ENCODE results near the gene GMIP. TPM values are rescaled to one million over a fixed set of nuclear protein-coding genes. Genes with fewer than 3 reads are reported as not detected.

Gene GMIP
- total and polyA plus RNA-seq, 2 experiments from 2014 or later, result 5.1 to 22.1 TPM

- TF ChIP-seq ZNF462 (CRISPR knock-in tag; IDR thresholded peaks at IDR 0.05) (no peak), POLR2AphosphoS5 (IDR thresholded peaks at IDR 0.05; ENCODE audit: low read depth) (no peak)
These were observed 18.3 kb upstream of the GMIP start (continued) for GRCh38 chr19:19661675-19662251.

DNA sequence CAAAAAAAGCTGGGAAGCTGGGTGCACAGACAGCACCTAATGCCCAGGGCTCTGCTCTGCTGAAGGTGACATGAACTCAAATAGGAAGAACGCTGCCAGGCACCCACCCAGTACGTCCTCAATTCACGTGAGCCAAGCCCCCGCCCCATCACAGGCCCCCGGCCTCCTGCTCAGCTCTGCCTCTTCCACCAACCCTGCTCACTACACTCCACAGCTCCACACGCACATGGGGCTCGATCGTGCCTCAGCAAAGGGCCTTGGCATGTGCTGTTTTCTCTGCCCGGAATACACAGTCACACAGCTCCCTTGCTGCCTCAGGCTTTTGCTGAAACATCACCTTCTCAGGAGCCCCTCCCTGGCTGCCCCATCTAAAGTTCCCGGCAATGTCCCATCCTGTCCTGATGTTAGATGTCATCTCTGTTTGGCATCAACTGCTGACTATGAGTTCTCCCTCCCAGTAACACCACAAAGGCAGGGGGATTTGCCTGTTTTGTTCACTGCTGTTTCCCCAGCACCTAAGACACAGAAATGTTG is 17.8 kb upstream of the GMIP start:
- Mint-ChIP-seq H3K4me3 (peak overlapping the region; percentile 92), H3K4me1 (peaks cover 18% of the 10 kb centered on the region), H3K27me3 (ENCODE audit: insufficient read depth, low read depth, poor library complexity) (peaks cover 9% of the 10 kb centered on the region), H3K36me3 (ENCODE audit: low read depth) (peaks cover 49% of the 10 kb centered on the region), H3K27ac (no peak overlapping the region; the same call in 1 of the 2 replicates), H3K9me3 (no peaks in the 10 kb centered on the region)
- Histone ChIP-seq H3K4me3 (no peak overlapping the region), H4K20me1 (replicated peaks; ENCODE audit: insufficient read depth) (peaks cover 12% of the 10 kb centered on the region), H3K4me1 (ENCODE audit: insufficient read depth) (peaks cover 9% of the 10 kb centered on the region), H3K36me3 (ENCODE audit: insufficient read depth) (peaks cover 22% of the 10 kb centered on the region; the same call in 1 of the 2 replicates), H3K9me2 (ENCODE audit: insufficient read depth) (no peaks in the 10 kb centered on the region), H2AFZ (no peak overlapping the region), H3F3A (replicated peaks; ENCODE audit: low read depth) (peaks cover 12% of the 10 kb centered on the region; the same call in 1 of the 2 replicates), H3K79me2 (replicated peaks; ENCODE audit: insufficient read depth) (peaks cover 44% of the 10 kb centered on the region), H3K27ac (ENCODE audit: low read depth) (no peak overlapping the region), H3K4me2 (peak overlapping the region; percentile 94), H3K27me3 (ENCODE audit: insufficient read depth) (no peaks in the 10 kb centered on the region)
- DNase-seq (ENCODE audit: low spot score) (no peak), ATAC-seq (no peak)
- TF ChIP-seq, protein P1, sequence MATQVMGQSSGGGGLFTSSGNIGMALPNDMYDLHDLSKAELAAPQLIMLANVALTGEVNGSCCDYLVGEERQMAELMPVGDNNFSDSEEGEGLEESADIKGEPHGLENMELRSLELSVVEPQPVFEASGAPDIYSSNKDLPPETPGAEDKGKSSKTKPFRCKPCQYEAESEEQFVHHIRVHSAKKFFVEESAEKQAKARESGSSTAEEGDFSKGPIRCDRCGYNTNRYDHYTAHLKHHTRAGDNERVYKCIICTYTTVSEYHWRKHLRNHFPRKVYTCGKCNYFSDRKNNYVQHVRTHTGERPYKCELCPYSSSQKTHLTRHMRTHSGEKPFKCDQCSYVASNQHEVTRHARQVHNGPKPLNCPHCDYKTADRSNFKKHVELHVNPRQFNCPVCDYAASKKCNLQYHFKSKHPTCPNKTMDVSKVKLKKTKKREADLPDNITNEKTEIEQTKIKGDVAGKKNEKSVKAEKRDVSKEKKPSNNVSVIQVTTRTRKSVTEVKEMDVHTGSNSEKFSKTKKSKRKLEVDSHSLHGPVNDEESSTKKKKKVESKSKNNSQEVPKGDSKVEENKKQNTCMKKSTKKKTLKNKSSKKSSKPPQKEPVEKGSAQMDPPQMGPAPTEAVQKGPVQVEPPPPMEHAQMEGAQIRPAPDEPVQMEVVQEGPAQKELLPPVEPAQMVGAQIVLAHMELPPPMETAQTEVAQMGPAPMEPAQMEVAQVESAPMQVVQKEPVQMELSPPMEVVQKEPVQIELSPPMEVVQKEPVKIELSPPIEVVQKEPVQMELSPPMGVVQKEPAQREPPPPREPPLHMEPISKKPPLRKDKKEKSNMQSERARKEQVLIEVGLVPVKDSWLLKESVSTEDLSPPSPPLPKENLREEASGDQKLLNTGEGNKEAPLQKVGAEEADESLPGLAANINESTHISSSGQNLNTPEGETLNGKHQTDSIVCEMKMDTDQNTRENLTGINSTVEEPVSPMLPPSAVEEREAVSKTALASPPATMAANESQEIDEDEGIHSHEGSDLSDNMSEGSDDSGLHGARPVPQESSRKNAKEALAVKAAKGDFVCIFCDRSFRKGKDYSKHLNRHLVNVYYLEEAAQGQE (IDR thresholded peaks at IDR 0.05; ENCODE audit: unreplicated experiment), result no peak
- TF ChIP-seq, protein P2, sequence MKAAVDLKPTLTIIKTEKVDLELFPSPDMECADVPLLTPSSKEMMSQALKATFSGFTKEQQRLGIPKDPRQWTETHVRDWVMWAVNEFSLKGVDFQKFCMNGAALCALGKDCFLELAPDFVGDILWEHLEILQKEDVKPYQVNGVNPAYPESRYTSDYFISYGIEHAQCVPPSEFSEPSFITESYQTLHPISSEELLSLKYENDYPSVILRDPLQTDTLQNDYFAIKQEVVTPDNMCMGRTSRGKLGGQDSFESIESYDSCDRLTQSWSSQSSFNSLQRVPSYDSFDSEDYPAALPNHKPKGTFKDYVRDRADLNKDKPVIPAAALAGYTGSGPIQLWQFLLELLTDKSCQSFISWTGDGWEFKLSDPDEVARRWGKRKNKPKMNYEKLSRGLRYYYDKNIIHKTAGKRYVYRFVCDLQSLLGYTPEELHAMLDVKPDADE (IDR thresholded peaks at IDR 0.05), result no peak
- TF ChIP-seq EZH2phosphoT487 (IDR thresholded peaks at IDR 0.05; ENCODE audit: unreplicated experiment), result no peak
- TF ChIP-seq CREB1 (CRISPR knock-in tag; IDR thresholded peaks at IDR 0.05; ENCODE audit: low read depth), result no peak
- no peak for TF ChIP-seq NANOG (IDR thresholded peaks at IDR 0.05; ENCODE audit: borderline replicate concordance)
- TF ChIP-seq STAT1 (IDR thresholded peaks at IDR 0.05; ENCODE audit: unreplicated experiment), result no peak

Measured in GM23338 (cell line).